Measurements from ENCODE around the gene TBC1D20. TPM values are rescaled to one million over a fixed set of nuclear protein-coding genes. Genes with fewer than 3 reads are reported as not detected.

Gene TBC1D20
- total and polyA plus RNA-seq, 7 donors = 16.6 to 31.4 (median 28.3) TPM

GRCh38 chr20:417801-418342 is 44.5 kb downstream of the TBC1D20 start:
- Histone ChIP-seq H3K27me3 (ENCODE audit: insufficient read depth in 3 of 3, low read length in 2 of 3) (no peaks in the 10 kb centered on the region), H3K36me3 (ENCODE audit: insufficient read depth in 1 of 2, low read depth in 1 of 2) (peaks cover 3 to 59% of the 10 kb centered on the region in 2 donors), H3K27ac (no peak overlapping the region), H3K4me3 (no peak overlapping the region), H3K9me3 (no peaks in the 10 kb centered on the region), H3K4me1 (peaks cover 26% of the 10 kb centered on the region)
- WGBS, 3 donors = 45 to 51% (median 47%) methylated on average over 11 to 12 of the region's 12 CpGs
- intact Hi-C loops (cut with DNase I) = no loop called here
- no peak for DNase-seq
- peak; percentile 48 to 66 (median 51) for ATAC-seq
- no peak for TF ChIP-seq CTCF (IDR thresholded peaks at IDR 0.05)

GRCh38 chr20:416950-417800 is 45.2 kb downstream of the TBC1D20 start:
- peaks cover 3 to 59% of the 10 kb centered on the region in 2 donors for H3K36me3 ChIP-seq (ENCODE audit: insufficient read depth in 1 of 2, low read depth in 1 of 2)

GRCh38 chr20:415820-416322 is 46.5 kb downstream of the TBC1D20 start:
- intact Hi-C loops (cut with DNase I) = no loop called here
- Histone ChIP-seq H3K36me3 (ENCODE audit: insufficient read depth in 1 of 2, low read depth in 1 of 2) (peaks cover 3 to 59% of the 10 kb centered on the region in 2 donors), H3K4me1 (peaks cover 26% of the 10 kb centered on the region), H3K4me3 (no peak overlapping the region), H3K9me3 (no peaks in the 10 kb centered on the region), H3K27me3 (ENCODE audit: insufficient read depth in 3 of 3, low read length in 2 of 3) (no peaks in the 10 kb centered on the region), H3K27ac (peak overlapping the region; percentile 73)
- ATAC-seq (peak; percentile 53 to 87 (median 76)), DNase-seq (peak; percentile 54 to 79)
- no peak for TF ChIP-seq CTCF (IDR thresholded peaks at IDR 0.05)
- 44 to 78% (median 51%) methylated on average over 13 of the region's 13 CpGs for WGBS, 3 donors

More at GRCh38 chr20:416950-417800, 45.2 kb downstream of the TBC1D20 start:
- intact Hi-C loops (cut with DNase I) = no loop called here
- no peak for DNase-seq
- no peak overlapping the region for H3K4me3 ChIP-seq
- peaks cover 26% of the 10 kb centered on the region for H3K4me1 ChIP-seq
- TF ChIP-seq CTCF (IDR thresholded peaks at IDR 0.05) = no peak
- H3K27me3 ChIP-seq (ENCODE audit: insufficient read depth in 3 of 3, low read length in 2 of 3) = no peaks in the 10 kb centered on the region
- no peaks in the 10 kb centered on the region for H3K9me3 ChIP-seq
- WGBS, 3 donors = 61 to 71% (median 67%) methylated on average over 13 of the region's 13 CpGs
- no peak for ATAC-seq
- H3K27ac ChIP-seq = no peak overlapping the region

- no peaks in the 10 kb centered on the region for H3K27me3 ChIP-seq (ENCODE audit: insufficient read depth in 3 of 3, low read length in 2 of 3)
- no peak for TF ChIP-seq CTCF (IDR thresholded peaks at IDR 0.05)
- intact Hi-C loops (cut with DNase I) = no loop called here
- no peak overlapping the region for H3K4me3 ChIP-seq
- 72 to 82% (median 74%) methylated on average over 2 of the region's 2 CpGs for WGBS, 3 donors
- DNase-seq (no peak), ATAC-seq (no peak)
- H3K27ac ChIP-seq = no peak overlapping the region
- peaks cover 0 to 47% of the 10 kb centered on the region in 2 donors for H3K36me3 ChIP-seq (ENCODE audit: insufficient read depth in 1 of 2, low read depth in 1 of 2)
- peaks cover 41% of the 10 kb centered on the region for H3K4me1 ChIP-seq
- H3K9me3 ChIP-seq = no peaks in the 10 kb centered on the region
These were observed 48.2 kb downstream of the TBC1D20 start for GRCh38 chr20:414161-414560.
